ENCODE data around the gene ARX. TPM values are rescaled to one million over a fixed set of nuclear protein-coding genes. Genes with fewer than 3 reads are reported as not detected.
A peak's percentile ranks its signal among the peaks of the same experiment; 100 is the strongest.

The ARX gene
- total and polyA plus RNA-seq, 2 of the 8 experiments (the other 6 are each of a cell fraction or from before 2014, with no cell fraction given), result not detected

- Histone ChIP-seq H3K79me2 (ENCODE audit: control insufficient read depth in 1 of 2, insufficient read depth in 2 of 2, low read length in 2 of 2) (no peaks in the 10 kb centered on the region), H3K9ac (replicated peaks in 1 of 4; ENCODE audit: extremely low read depth in 1 of 4, low read depth in 3 of 4, low read length in 3 of 4) (no peak overlapping the region), H2BK120ac (replicated peaks; ENCODE audit: low read depth, low read length) (no peak overlapping the region), H2AFZ (ENCODE audit: low read length) (no peak overlapping the region), H3K27ac (ENCODE audit: low read depth, low read length) (no peak overlapping the region), H3K4ac (replicated peaks; ENCODE audit: insufficient read length, low read depth, low read length) (no peak overlapping the region), H3K36me3 (ENCODE audit: control insufficient read depth in 2 of 4, insufficient read depth in 4 of 4, low read length in 3 of 4) (no peaks in the 10 kb centered on the region), H3K9me3 (ENCODE audit: insufficient read depth in 2 of 2, low read depth in 1 of 2, low read length in 1 of 2) (no peaks in the 10 kb centered on the region), H3K4me3 (ENCODE audit: extremely low read depth in 1 of 4, insufficient read depth in 2 of 4, low read depth in 3 of 4, low read length in 4 of 4) (peak overlapping the region in 2 of 4 experiments; percentile 1 to 54; a peak in 4 of 8 replicates), H3K23ac (ENCODE audit: insufficient read length) (no peak overlapping the region), H3K56ac (replicated peaks; ENCODE audit: insufficient read length, low read depth, low read length) (no peak overlapping the region), H2BK15ac (ENCODE audit: low read length) (no peak overlapping the region), H3K79me1 (ENCODE audit: low read depth, low read length) (no peaks in the 10 kb centered on the region), H4K91ac (replicated peaks; ENCODE audit: insufficient read length, low read length) (no peak overlapping the region), H3K23me2 (ENCODE audit: low read depth, low read length) (peaks cover 10% of the 10 kb centered on the region; the same call in 1 of the 2 replicates), H4K20me1 (replicated peaks in 1 of 2; ENCODE audit: control insufficient read depth in 1 of 2, insufficient read depth in 2 of 2, low read length in 2 of 2) (peaks cover 0 to 5% of the 10 kb centered on the region in 2 experiments), H3K18ac (ENCODE audit: extremely low read depth, low read length) (no peak overlapping the region), H3K4me2 (ENCODE audit: insufficient read depth in 1 of 2, low read depth in 2 of 2, low read length in 2 of 2) (peak overlapping the region; percentile 73 to 75), H2BK12ac (ENCODE audit: low read depth, low read length) (peak overlapping the region; percentile 14; the same call in 1 of the 2 replicates), H2BK5ac (ENCODE audit: low read depth, low read length) (no peak overlapping the region), H2AK5ac (ENCODE audit: low read depth, low read length) (no peak overlapping the region), H3K14ac (ENCODE audit: insufficient read length) (no peak overlapping the region), H4K8ac (ENCODE audit: extremely low read depth, insufficient read depth, low read length) (no peak overlapping the region), H3K4me1 (replicated peaks in 1 of 4; ENCODE audit: control insufficient read depth in 3 of 4, insufficient read depth in 4 of 4, low read length in 3 of 4) (peaks cover 0 to 15% (median 12%) of the 10 kb centered on the region in 4 experiments), H4K5ac (ENCODE audit: insufficient read length, low read depth, low read length) (no peak overlapping the region), H2BK20ac (ENCODE audit: low read length) (no peak overlapping the region), H3K27me3 (replicated peaks in 1 of 4; ENCODE audit: control insufficient read depth in 3 of 4, extremely low read depth in 1 of 4, insufficient read depth in 3 of 4, low read length in 3 of 4) (peaks cover 62 to 98% (median 89%) of the 10 kb centered on the region in 4 experiments)
- ChIA-PET CTCF (ENCODE audit: partially characterized antibody) (interaction anchor here (0.6 kb wide), 1 partner anchor 152 kb away, joined by 3 read pairs; no protein-coding TSS in a partner anchor), POLR2A (ENCODE audit: partially characterized antibody) (interaction anchor here (1.3 kb wide), 1 partner anchor 13 kb away, joined by 3 read pairs; no protein-coding TSS in a partner anchor)
- DNase-seq (ENCODE audit: low read depth in 1 of 2, low spot score in 2 of 2) (no peak), FAIRE-seq (no peak)
- 5% methylated on average over 12 of the region's 20 CpGs; no CpG with 5 or more reads in 1 of the 2 experiments for WGBS, 2 experiments (ENCODE audit: extremely low coverage in 1 of 2, insufficient coverage in 1 of 2, insufficient read length in 1 of 2, insufficient replicate concordance in 2 of 2, low coverage in 1 of 2, low lambda C conversion rate in 2 of 2, missing lambda C conversion rate in 1 of 2)
- TF ChIP-seq EGR1 (IDR thresholded peaks at IDR 0.05; ENCODE audit: borderline replicate concordance, low read depth, low read length) (no peak), RBBP5 (IDR thresholded peaks at IDR 0.05; ENCODE audit: borderline replicate concordance, low read depth, low read length) (peak; percentile 31; the same call in 1 of the 2 replicates), HDAC2 (IDR thresholded peaks at IDR 0.05; ENCODE audit: borderline replicate concordance in 1 of 2, low read depth in 2 of 2, low read length in 2 of 2) (no peak), EZH2 (IDR thresholded peaks at IDR 0.05; ENCODE audit: low read depth, low read length, severe bottlenecking) (peak; percentile 12), SP2 (IDR thresholded peaks at IDR 0.05; ENCODE audit: low read length) (no peak), CREB1 (IDR thresholded peaks at IDR 0.05) (no peak), TCF12 (IDR thresholded peaks at IDR 0.05; ENCODE audit: low read depth, low read length) (no peak)
These were observed 551 bp upstream of the ARX start for GRCh38 chrX:25016361-25016671.
